Measurements from ENCODE around the gene ULK4.
A peak's percentile ranks its signal among the peaks of the same experiment; 100 is the strongest.
"Not testable (repeated sequence)": the region's sequence is repeated elsewhere in the genome, so short reads cannot be mapped to it uniquely, and the experiment has no call there.

The ULK4 gene

GRCh38 chr3:41697702-41698101, 264.2 kb downstream of the ULK4 start:
- H3K27ac ChIP-seq = no peak overlapping the region
- TF ChIP-seq CTCF (conservative IDR thresholded peaks at IDR 0.05) (no peak), ZFX (IDR thresholded peaks at IDR 0.05) (no peak)

- TF ChIP-seq CTCF (conservative IDR thresholded peaks at IDR 0.05) = peak; percentile 48
Observed at GRCh38 chr3:41695806-41696205, 266.1 kb downstream of the ULK4 start.

GRCh38 chr3:41693799-41694198, 268.1 kb downstream of the ULK4 start:
- no peak for TF ChIP-seq ZFX (IDR thresholded peaks at IDR 0.05)
- no peak for TF ChIP-seq CTCF (conservative IDR thresholded peaks at IDR 0.05)
- H3K27ac ChIP-seq = no peak overlapping the region

More at GRCh38 chr3:41695806-41696205, 266.1 kb downstream of the ULK4 start:
- H3K27ac ChIP-seq = not testable (repeated sequence)

DNA sequence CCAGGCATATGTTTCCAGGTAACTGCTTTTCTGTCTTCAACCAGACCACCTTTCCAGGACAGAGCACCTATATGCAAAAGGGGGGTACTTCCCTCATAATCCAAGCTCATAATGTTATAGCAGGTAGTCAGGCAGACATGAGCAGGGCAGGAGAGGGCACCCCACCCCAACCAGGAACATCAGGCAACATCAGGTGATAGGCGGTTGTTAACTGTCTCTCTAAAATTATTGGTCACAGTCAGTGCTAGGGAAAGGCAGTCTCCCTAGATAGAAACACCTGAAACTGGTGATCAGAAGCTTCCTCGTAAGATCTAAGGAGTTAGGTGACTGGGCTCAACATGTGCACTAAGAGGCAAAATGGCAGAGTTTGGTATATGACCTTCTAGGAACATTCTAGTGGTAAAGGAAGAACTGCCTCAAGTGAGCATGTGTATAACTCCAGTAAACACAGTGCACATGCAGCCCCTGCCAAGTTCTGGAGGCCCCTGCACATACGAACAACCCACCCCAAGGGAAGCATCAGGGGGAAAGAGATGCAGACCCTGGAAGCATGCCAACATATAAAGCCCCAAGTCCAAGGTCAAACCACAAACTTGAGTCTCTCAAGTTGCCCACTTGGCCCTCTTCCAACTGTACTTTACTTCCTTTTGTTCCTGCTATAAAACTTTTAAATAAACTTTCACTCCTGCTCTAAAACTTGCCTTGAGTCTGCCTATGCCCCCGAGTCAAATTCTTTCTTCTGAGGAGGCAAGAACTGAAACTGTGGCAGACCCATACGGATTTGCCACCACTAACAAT, 270.9 kb downstream of the ULK4 start:
- H3K27ac ChIP-seq = no peak overlapping the region
- TF ChIP-seq ZFX (IDR thresholded peaks at IDR 0.05) = no peak
- no peak for TF ChIP-seq CTCF (conservative IDR thresholded peaks at IDR 0.05)

DNA sequence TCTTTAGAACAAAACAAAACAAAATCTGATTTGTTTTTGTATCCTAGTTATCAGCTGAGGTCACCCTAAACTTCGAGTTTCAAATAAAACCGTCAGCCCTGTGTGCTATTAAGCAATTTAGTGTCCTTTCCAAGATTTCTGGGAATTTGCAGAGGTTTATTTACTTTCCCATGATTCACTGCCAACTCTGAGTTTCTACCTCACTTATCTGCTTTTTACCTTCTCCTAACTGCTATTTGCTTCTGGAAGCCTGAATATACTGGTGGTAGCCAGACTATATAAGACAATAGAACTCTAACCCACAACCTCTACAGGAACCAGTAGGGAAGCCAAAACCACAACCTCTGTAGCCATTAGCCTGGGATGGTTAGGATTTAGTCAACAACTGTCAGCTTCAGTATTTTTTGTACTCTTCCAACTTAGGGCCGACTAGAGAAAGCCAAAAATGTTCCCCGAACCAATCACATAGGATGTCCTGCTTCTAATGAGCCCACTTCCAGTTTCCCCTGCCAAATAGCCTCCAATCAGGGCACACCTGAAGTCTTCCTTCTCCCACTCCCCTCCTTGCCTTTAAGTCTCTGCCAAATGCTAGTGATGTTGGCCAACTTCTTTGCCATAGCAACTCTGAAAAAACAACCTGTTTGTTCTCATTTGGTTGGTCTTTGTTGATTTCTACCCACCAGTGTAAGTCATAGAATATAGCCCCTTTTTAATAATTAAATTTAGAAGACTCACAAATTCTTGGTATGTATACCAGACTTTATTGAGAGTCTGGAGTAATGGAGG, 273.1 kb downstream of the ULK4 start:
- TF ChIP-seq CTCF (conservative IDR thresholded peaks at IDR 0.05) (no peak), ZFX (IDR thresholded peaks at IDR 0.05) (no peak)
- H3K27ac ChIP-seq = no peak overlapping the region

DNA sequence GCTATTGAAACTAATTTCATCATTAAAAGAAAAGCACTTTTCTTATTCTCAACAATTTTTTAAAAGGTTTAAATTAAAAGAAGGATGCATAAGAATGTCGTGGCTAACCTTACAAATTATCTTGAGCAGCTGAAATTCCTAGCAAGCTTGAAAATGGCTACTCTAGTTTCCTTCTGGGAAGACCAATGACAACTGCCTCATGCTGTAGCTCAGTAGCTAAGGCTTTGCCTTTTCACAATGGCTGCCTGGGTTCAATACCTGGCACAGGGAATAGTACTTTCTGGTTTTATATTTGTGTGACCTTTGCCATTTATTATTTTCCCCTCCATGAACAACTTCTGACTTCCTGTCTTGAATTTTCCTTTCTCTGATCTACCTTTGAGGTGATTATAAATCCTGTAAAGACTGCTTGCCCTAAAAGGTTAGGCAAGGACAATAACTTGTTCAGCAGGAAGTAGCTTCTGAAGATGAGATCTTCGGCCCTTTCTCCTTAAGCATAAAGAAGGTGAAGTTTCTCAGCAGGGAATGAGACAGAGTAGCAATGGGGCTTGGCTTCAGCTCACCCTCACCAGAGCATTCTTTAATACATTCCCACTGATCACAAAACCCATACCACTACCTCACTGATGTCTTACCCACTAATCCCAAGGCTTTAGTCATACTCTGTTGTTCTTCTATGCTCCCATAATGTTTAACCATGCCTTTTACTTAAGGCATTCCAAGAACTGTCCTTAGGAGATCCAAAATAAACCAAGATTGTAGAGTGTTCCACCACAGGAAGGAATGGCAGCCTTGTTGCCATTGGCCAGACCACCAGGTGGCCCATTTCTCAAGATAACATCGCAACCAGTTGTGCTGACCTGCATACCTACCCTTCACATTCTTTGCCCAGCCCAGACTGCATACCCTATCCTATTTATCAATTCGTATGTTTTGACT, 276.8 kb downstream of the ULK4 start:
- TF ChIP-seq ZFX (IDR thresholded peaks at IDR 0.05) (no peak), CTCF (conservative IDR thresholded peaks at IDR 0.05) (no peak)
- no peak overlapping the region for H3K27ac ChIP-seq

Measured in C4-2B (cell line).